ENCODE data around the gene RBM48.

RBM48 gene

DNA sequence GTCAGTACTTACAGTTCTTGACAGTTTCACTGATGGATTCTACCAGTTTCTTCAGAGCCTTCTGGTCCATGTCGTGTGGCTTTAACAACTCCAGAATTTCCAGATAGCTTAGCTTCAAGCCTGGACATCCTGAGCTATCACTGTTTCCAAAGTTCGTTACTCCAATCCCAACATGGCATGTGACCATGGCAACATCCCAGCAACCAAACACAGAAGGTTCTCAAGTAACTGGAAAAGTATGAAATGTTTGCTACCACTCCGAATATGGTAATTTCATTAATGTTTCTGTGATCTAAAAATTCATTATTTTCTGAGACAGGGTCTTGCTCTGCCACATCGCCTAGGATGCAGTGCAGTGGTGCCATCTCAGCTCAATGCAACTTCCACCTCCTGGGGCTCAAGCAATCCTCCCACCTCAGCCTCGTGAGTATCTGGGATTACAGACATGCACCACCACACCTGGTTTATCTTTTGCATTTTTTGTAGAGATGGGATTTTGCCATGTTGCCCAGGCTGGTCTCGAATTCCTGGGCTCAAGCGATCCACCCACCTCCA lies 29.3 kb downstream of the RBM48 start:
- H3F3A ChIP-seq (ENCODE audit: insufficient read depth, low read length), result no peaks in the 10 kb centered on the region
- H3K4me2 ChIP-seq (ENCODE audit: low read depth, low read length), result no peak overlapping the region
- no peak overlapping the region for H3K4me3 ChIP-seq (ENCODE audit: low read length)
- H3K9me3 ChIP-seq (replicated peaks; ENCODE audit: insufficient read depth, low read length), result no peaks in the 10 kb centered on the region
- H2AFZ ChIP-seq (ENCODE audit: low read length), result no peak overlapping the region
- H4K20me1 ChIP-seq (ENCODE audit: insufficient read depth, low read length), result no peaks in the 10 kb centered on the region
- no peak for TF ChIP-seq EZH2phosphoT487 (IDR thresholded peaks at IDR 0.05; ENCODE audit: low read length)
- TF ChIP-seq EZH2 (optimal IDR thresholded peaks at IDR 0.05; ENCODE audit: low read depth, low read length), result no peak
- no peak for TF ChIP-seq CTCF (IDR thresholded peaks at IDR 0.05; ENCODE audit: low read length)
- H3K36me3 ChIP-seq (replicated peaks; ENCODE audit: insufficient read depth, low read length), result no peaks in the 10 kb centered on the region
- H3K79me2 ChIP-seq (ENCODE audit: low read length), result no peaks in the 10 kb centered on the region
- H3K9me2 ChIP-seq (replicated peaks; ENCODE audit: insufficient read depth, low read length), result no peaks in the 10 kb centered on the region
- no peak overlapping the region for H3K27ac ChIP-seq (ENCODE audit: low read length)
- H3K9ac ChIP-seq (ENCODE audit: low read length), result no peak overlapping the region
- no peaks in the 10 kb centered on the region for H3K27me3 ChIP-seq (replicated peaks; ENCODE audit: insufficient read depth, low read length)
- no peaks in the 10 kb centered on the region for H3K4me1 ChIP-seq (ENCODE audit: low read length)
- DNase-seq, result no peak

DNA sequence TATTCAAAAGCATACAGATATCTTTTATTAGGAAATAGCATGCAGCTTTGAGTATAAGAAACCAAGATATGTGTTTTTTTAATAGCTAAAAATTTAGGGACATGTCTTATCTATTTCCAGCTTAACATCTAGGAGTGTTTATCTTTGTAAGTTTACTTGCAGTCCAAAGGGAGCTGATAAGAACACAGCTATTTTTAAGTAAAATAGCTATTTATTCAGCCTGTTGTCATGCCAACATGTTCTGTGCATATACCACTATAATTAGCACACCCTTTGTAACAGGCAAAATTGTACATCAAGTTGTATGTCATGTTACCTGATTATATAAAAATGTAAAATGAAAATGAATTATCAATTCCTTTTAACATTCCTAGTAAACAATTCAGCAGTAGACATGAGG lies 32.0 kb downstream of the RBM48 start:
- H3K27me3 ChIP-seq (replicated peaks; ENCODE audit: insufficient read depth, low read length), result no peaks in the 10 kb centered on the region
- no peak overlapping the region for H3K4me3 ChIP-seq (ENCODE audit: low read length)
- TF ChIP-seq EZH2 (optimal IDR thresholded peaks at IDR 0.05; ENCODE audit: low read depth, low read length) (no peak), CTCF (IDR thresholded peaks at IDR 0.05; ENCODE audit: low read length) (no peak), EZH2phosphoT487 (IDR thresholded peaks at IDR 0.05; ENCODE audit: low read length) (no peak)
- DNase-seq, result no peak
- no peaks in the 10 kb centered on the region for H3F3A ChIP-seq (ENCODE audit: insufficient read depth, low read length)
- H4K20me1 ChIP-seq (ENCODE audit: insufficient read depth, low read length), result no peaks in the 10 kb centered on the region
- H3K9me2 ChIP-seq (replicated peaks; ENCODE audit: insufficient read depth, low read length), result no peaks in the 10 kb centered on the region
- H3K4me1 ChIP-seq (ENCODE audit: low read length), result no peaks in the 10 kb centered on the region
- no peak overlapping the region for H3K9ac ChIP-seq (ENCODE audit: low read length)
- no peaks in the 10 kb centered on the region; the same call in 1 of the 2 replicates for H3K36me3 ChIP-seq (replicated peaks; ENCODE audit: insufficient read depth, low read length)
- no peaks in the 10 kb centered on the region for H3K79me2 ChIP-seq (ENCODE audit: low read length)
- no peak overlapping the region for H3K27ac ChIP-seq (ENCODE audit: low read length)
- H2AFZ ChIP-seq (ENCODE audit: low read length), result no peak overlapping the region
- H3K4me2 ChIP-seq (ENCODE audit: low read depth, low read length), result no peak overlapping the region
- no peaks in the 10 kb centered on the region for H3K9me3 ChIP-seq (replicated peaks; ENCODE audit: insufficient read depth, low read length)

GRCh38 chr7:92563345-92563744 lies 34.8 kb downstream of the RBM48 start:
- H3K9me3 ChIP-seq (replicated peaks; ENCODE audit: insufficient read depth, low read length), result no peaks in the 10 kb centered on the region
- no peak overlapping the region for H3K27ac ChIP-seq (ENCODE audit: low read length)
- H3K9me2 ChIP-seq (replicated peaks; ENCODE audit: insufficient read depth, low read length), result no peaks in the 10 kb centered on the region
- H3K36me3 ChIP-seq (replicated peaks; ENCODE audit: insufficient read depth, low read length), result no peaks in the 10 kb centered on the region; the same call in 1 of the 2 replicates
- no peaks in the 10 kb centered on the region for H3K4me1 ChIP-seq (ENCODE audit: low read length)
- no peaks in the 10 kb centered on the region for H3K79me2 ChIP-seq (ENCODE audit: low read length)
- H3K9ac ChIP-seq (ENCODE audit: low read length), result no peak overlapping the region
- H3F3A ChIP-seq (ENCODE audit: insufficient read depth, low read length), result no peaks in the 10 kb centered on the region
- H2AFZ ChIP-seq (ENCODE audit: low read length), result no peak overlapping the region
- DNase-seq, result no peak
- H3K4me2 ChIP-seq (ENCODE audit: low read depth, low read length), result no peak overlapping the region
- H3K4me3 ChIP-seq (ENCODE audit: low read length), result no peak overlapping the region
- no peaks in the 10 kb centered on the region for H4K20me1 ChIP-seq (ENCODE audit: insufficient read depth, low read length)
- H3K27me3 ChIP-seq (replicated peaks; ENCODE audit: insufficient read depth, low read length), result no peaks in the 10 kb centered on the region
- TF ChIP-seq CTCF (IDR thresholded peaks at IDR 0.05; ENCODE audit: low read length) (no peak), EZH2 (optimal IDR thresholded peaks at IDR 0.05; ENCODE audit: low read depth, low read length) (no peak), EZH2phosphoT487 (IDR thresholded peaks at IDR 0.05; ENCODE audit: low read length) (no peak)
